NB4 (cell line): ENCODE results near the gene PEAK1.

Source experiments
- CTCF ChIP-seq: IDR thresholded peaks from one replicate; pipeline ENCODE4 v1.5.1; 2012; ENCODE audit warnings: low read depth, low read length
- MAX ChIP-seq: IDR thresholded peaks from 2 replicates; pipeline ENCODE4 v1.6.1; 2011; ENCODE audit warnings: low read depth, low read length
- MYC ChIP-seq: IDR thresholded peaks from 2 replicates; pipeline ENCODE4 v1.6.1; 2011; ENCODE audit warnings: low read depth, low read length
- POLR2A ChIP-seq: IDR thresholded peaks from 2 replicates; pipeline ENCODE4 v1.6.1; 2011; ENCODE audit warnings: mild to moderate bottlenecking; ENCODE audit not compliant: insufficient read length; ENCODE audit errors: extremely low read depth

- TF ChIP-seq CTCF (no peak), POLR2A (no peak), MYC (no peak), MAX (no peak)
Observed at GRCh38 chr15:77122576-77122975, 297.3 kb downstream of the PEAK1 start.
